Coronary artery (tissue), 2 donors: ENCODE results near the gene SKAP1.

Experiments
- DNase-seq: peaks from one replicate; pipeline ENCODE4 v3.0.0-alpha.2; 2017; ENCODE audit warnings: low spot score
- H3K27ac ChIP-seq, 2 donors: fragments of 200-600 bp; sonication (generic); one replicate each; pipeline ENCODE4 v1.5.1; 2016 to 2019
- H3K4me3 ChIP-seq: fragments of 200-600 bp; sonication (generic); 2 replicates; pipeline ENCODE4 v1.5.1; 2016; ENCODE audit warnings: mild to moderate bottlenecking, moderate library complexity
- CTCF ChIP-seq: fragments of 200-600 bp; sonication (generic); IDR thresholded peaks from one replicate; pipeline ENCODE4 v1.5.1; 2019; ENCODE audit warnings: antibody characterized with exemption

Gene SKAP1

GRCh38 chr17:48470388-48471034 is 40.5 kb upstream of the SKAP1 start:
- no peak for TF ChIP-seq CTCF
- Histone ChIP-seq H3K27ac (no peak overlapping the region), H3K4me3 (no peak overlapping the region)
- DNase-seq = no peak

- Histone ChIP-seq H3K27ac (no peak overlapping the region), H3K4me3 (no peak overlapping the region)
- no peak for DNase-seq
- no peak for TF ChIP-seq CTCF
Measured at GRCh38 chr17:48469227-48469626, 39.2 kb upstream of the SKAP1 start.

- no peak for DNase-seq
- no peak for TF ChIP-seq CTCF
- H3K27ac ChIP-seq = no peak overlapping the region
- H3K4me3 ChIP-seq = no peak overlapping the region
Measured at GRCh38 chr17:48468299-48468698, 38.3 kb upstream of the SKAP1 start.

- TF ChIP-seq CTCF = no peak
- no peak for DNase-seq
- Histone ChIP-seq H3K4me3 (no peak overlapping the region), H3K27ac (no peak overlapping the region)
Measured at GRCh38 chr17:48465884-48466283, 35.9 kb upstream of the SKAP1 start.

- no peak for TF ChIP-seq CTCF
- Histone ChIP-seq H3K27ac (no peak overlapping the region), H3K4me3 (no peak overlapping the region)
- DNase-seq = no peak
Measured at GRCh38 chr17:48463526-48463925, 33.5 kb upstream of the SKAP1 start.

GRCh38 chr17:48462946-48463345 is 32.9 kb upstream of the SKAP1 start:
- no peak for DNase-seq
- Histone ChIP-seq H3K27ac (no peak overlapping the region), H3K4me3 (no peak overlapping the region)
- no peak for TF ChIP-seq CTCF

GRCh38 chr17:48460052-48460451 is 30.0 kb upstream of the SKAP1 start:
- Histone ChIP-seq H3K4me3 (no peak overlapping the region), H3K27ac (no peak overlapping the region)
- TF ChIP-seq CTCF = no peak
- DNase-seq = no peak
